Caco-2 (cell line): ENCODE data around the gene EHMT1. TPM values are rescaled to one million over a fixed set of nuclear protein-coding genes. Genes with fewer than 3 reads are reported as not detected.

Experiments
- BruUV-seq: library from RNA; stranded (reverse); fragments of 400-500 nt; replicated peaks from 2 replicates; lab custom pipeline; 2021; lab: Mats Ljungman, UMichigan
- CTCF ChIA-PET: fragments of 300-600 bp; sonication (Branson Sonifier 250); formaldehyde crosslinking; loops from one replicate; lab custom pipeline; 2022; ENCODE audit warnings: antibody characterized with exemption; lab: Charles Lee
- POLR2A ChIA-PET: fragments of 300-600 bp; sonication (Branson Sonifier 250); formaldehyde crosslinking; loops from one replicate; lab custom pipeline; 2022; ENCODE audit warnings: antibody characterized with exemption; lab: Charles Lee
- DNase-seq, 2 experiments: peaks; one replicate each; pipeline versions ENCODE4 v3.0.0 to v3.0.0-alpha.2; 2020 to 2022
- H3K27me3 ChIP-seq: replicated peaks from 2 replicates; pipeline ENCODE4 v1.6.0; 2011; ENCODE audit warnings: low read length; ENCODE audit not compliant: control insufficient read depth, insufficient read depth
- H3K36me3 ChIP-seq: 2 replicates; pipeline ENCODE4 v1.5.1; 2011; ENCODE audit warnings: low read length; ENCODE audit not compliant: control insufficient read depth, insufficient read depth
- H3K4me1 ChIP-seq: fragments of 250-450 bp; sonication (Bioruptor Pico); 2 replicates; pipeline ENCODE4 v1.5.1; 2020; ENCODE audit warnings: mild to moderate bottlenecking
- H3K4me3 ChIP-seq: 2 replicates; pipeline ENCODE4 v1.5.1; 2011; ENCODE audit warnings: low read depth, mild to moderate bottlenecking, control low read depth, low read length
- H3K9me3 ChIP-seq: fragments of 250-450 bp; sonication (Bioruptor Pico); 2 replicates; pipeline ENCODE4 v1.5.1; 2020; ENCODE audit warnings: mild to moderate bottlenecking, moderate library complexity
- H3K27ac Mint-ChIP-seq: one replicate; pipeline ENCODE4 v1.8.0; 2022; ENCODE audit warnings: mixed read lengths; ENCODE audit not compliant: unreplicated experiment
- H3K27me3 Mint-ChIP-seq: one replicate; pipeline ENCODE4 v1.8.0; 2022; ENCODE audit warnings: mixed read lengths; ENCODE audit not compliant: insufficient read depth, unreplicated experiment
- H3K36me3 Mint-ChIP-seq: one replicate; pipeline ENCODE4 v1.8.0; 2022; ENCODE audit warnings: mild to moderate bottlenecking, mixed read lengths; ENCODE audit not compliant: insufficient read depth, unreplicated experiment
- H3K4me1 Mint-ChIP-seq: one replicate; pipeline ENCODE4 v1.8.0; 2022; ENCODE audit warnings: low read depth, mixed read lengths; ENCODE audit not compliant: unreplicated experiment
- H3K4me3 Mint-ChIP-seq: one replicate; pipeline ENCODE4 v1.8.0; 2022; ENCODE audit warnings: mild to moderate bottlenecking, moderate library complexity, mixed read lengths; ENCODE audit not compliant: unreplicated experiment
- H3K9me3 Mint-ChIP-seq: one replicate; pipeline ENCODE4 v1.8.0; 2022; ENCODE audit warnings: mixed read lengths; ENCODE audit not compliant: unreplicated experiment
- intact Hi-C: fragments of 100-400 bp; cut with micrococcal nuclease; formaldehyde crosslinking; loops from one replicate; pipeline ENCODE4 v1.10.0; 2022; ENCODE audit not compliant: unreplicated experiment
- total RNA-seq: library from RNA; stranded (reverse); gene quantifications from 2 replicates; pipeline ENCODE4 v1.2.3, GENCODE V29; 2022
- TF ChIP-seq, protein P1 (sequence below), 2 experiments: fragments of 200-600 bp in 1 of 2; IDR thresholded peaks; 1 replicate in 1 of 2; 2 replicates in 1 of 2; pipeline versions ENCODE4 v1.5.1 to v1.8.0; 2011 to 2022; ENCODE audit warnings: antibody characterized with exemption in 1 of 2, control low read depth in 1 of 2, inconsistent platforms in 1 of 2, low read depth in 1 of 2, low read length in 1 of 2, mild to moderate bottlenecking in 1 of 2, moderate library complexity in 1 of 2; ENCODE audit not compliant: insufficient read depth in 1 of 2, severe bottlenecking in 1 of 2, unreplicated experiment in 1 of 2

The EHMT1 gene
- total RNA-seq, 1 experiment from 2014 or later = 92.9 TPM

DNA sequence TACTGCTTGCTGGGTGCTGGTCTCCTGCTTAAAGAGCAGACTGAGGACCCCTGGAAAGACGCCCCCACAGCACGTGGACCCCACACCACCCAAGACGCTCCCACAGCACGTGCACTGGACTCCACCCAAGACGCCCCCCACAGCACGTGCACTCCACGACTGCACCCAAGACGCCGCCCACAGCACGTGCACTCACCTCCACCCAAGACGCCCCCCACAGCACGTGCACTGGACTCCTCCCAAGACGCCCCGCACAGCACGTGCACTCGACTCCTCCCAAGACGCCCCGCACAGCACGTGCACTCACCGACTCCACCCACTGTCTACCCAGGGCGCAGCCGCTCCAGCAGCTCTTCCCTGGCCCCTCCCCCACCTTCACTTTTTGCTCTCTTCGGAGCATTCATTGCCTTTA is 50.5 kb downstream of the EHMT1 start:
- no peaks in the 10 kb centered on the region for H3K27me3 ChIP-seq
- Mint-ChIP-seq H3K4me1 (peaks cover 23% of the 10 kb centered on the region), H3K27me3 (no peaks in the 10 kb centered on the region), H3K36me3 (peaks cover 30% of the 10 kb centered on the region), H3K9me3 (no peaks in the 10 kb centered on the region), H3K4me3 (no peak overlapping the region), H3K27ac (no peak overlapping the region)
- no peak for DNase-seq
- no peak overlapping the region for H3K4me3 ChIP-seq
- POLR2A ChIA-PET = no interaction called here
- intact Hi-C loops = no loop called here
- TF ChIP-seq, protein P1, sequence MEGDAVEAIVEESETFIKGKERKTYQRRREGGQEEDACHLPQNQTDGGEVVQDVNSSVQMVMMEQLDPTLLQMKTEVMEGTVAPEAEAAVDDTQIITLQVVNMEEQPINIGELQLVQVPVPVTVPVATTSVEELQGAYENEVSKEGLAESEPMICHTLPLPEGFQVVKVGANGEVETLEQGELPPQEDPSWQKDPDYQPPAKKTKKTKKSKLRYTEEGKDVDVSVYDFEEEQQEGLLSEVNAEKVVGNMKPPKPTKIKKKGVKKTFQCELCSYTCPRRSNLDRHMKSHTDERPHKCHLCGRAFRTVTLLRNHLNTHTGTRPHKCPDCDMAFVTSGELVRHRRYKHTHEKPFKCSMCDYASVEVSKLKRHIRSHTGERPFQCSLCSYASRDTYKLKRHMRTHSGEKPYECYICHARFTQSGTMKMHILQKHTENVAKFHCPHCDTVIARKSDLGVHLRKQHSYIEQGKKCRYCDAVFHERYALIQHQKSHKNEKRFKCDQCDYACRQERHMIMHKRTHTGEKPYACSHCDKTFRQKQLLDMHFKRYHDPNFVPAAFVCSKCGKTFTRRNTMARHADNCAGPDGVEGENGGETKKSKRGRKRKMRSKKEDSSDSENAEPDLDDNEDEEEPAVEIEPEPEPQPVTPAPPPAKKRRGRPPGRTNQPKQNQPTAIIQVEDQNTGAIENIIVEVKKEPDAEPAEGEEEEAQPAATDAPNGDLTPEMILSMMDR (IDR thresholded peaks at IDR 0.05; ENCODE audit: insufficient read depth in 1 of 2, low read depth in 1 of 2, low read length in 1 of 2, severe bottlenecking in 1 of 2, unreplicated experiment in 1 of 2) = no peak
- CTCF ChIA-PET = no interaction called here
- H3K9me3 ChIP-seq = no peaks in the 10 kb centered on the region
- H3K36me3 ChIP-seq = 0 out of 2 replicates have a peak, but pooled peaks cover 1% of the 10 kb centered on the region
- BruUV-seq = no TSS peak
- H3K4me1 ChIP-seq = no peaks in the 10 kb centered on the region

DNA sequence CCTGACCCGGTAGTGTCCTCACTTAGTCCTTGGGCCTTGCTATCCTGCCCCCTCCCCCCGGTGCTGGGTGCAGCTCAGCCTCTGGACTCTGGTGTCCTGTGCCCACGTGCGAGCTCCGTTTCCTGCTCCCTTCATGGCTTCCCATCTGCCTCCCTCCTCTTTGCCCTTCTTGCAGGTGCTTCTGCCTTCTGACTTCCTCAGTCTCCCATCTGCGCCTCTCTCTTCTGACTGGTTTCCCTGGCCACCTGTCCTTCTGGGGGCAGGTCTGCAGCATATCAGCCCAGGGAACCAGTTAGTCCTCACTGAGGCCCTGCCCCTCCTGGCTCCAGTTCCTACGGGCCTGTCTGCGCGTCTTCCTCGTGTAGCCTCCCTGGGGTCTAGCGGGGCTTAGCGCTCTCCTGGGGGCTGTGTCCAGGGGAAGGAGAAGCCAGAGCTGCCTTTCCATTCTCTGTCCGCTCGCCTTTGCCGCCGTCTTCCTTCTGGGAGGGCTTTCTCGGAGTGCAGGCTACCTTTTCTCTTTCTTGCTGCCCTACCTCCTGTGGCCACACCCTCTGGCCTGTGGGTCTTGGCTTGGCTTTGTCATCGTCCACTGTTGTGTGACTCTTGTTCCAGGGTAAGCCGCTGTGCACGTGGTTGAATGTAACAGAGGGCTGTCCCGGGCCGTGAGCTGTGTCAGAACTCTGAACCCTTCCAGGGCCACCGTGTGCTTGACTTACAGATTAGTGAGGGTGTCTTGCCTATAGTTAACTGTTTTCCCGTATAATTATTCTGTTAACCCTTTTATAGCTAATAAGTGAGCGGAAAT is 51.8 kb downstream of the EHMT1 start:
- H3K4me1 ChIP-seq = no peaks in the 10 kb centered on the region
- TF ChIP-seq, protein P1 (IDR thresholded peaks at IDR 0.05; ENCODE audit: insufficient read depth in 1 of 2, low read depth in 1 of 2, low read length in 1 of 2, severe bottlenecking in 1 of 2, unreplicated experiment in 1 of 2) = no peak
- BruUV-seq = no TSS peak
- Mint-ChIP-seq H3K4me3 (no peak overlapping the region), H3K9me3 (no peaks in the 10 kb centered on the region), H3K27ac (peak overlapping the region; percentile 46), H3K36me3 (peaks cover 37% of the 10 kb centered on the region), H3K27me3 (no peaks in the 10 kb centered on the region), H3K4me1 (peaks cover 18% of the 10 kb centered on the region)
- H3K4me3 ChIP-seq = no peak overlapping the region
- no peaks in the 10 kb centered on the region for H3K9me3 ChIP-seq
- CTCF ChIA-PET = interaction anchor here (0.8 kb wide), 1 partner anchor 11 kb away, joined by 15 read pairs; no protein-coding TSS in a partner anchor
- H3K36me3 ChIP-seq = 0 out of 2 replicates have a peak, but pooled peaks cover 1% of the 10 kb centered on the region
- no peak for DNase-seq
- intact Hi-C loops = no loop called here
- POLR2A ChIA-PET = interaction anchor here (0.5 kb wide), 1 partner anchor 70 kb away, joined by 3 read pairs; no protein-coding TSS in a partner anchor
- no peaks in the 10 kb centered on the region for H3K27me3 ChIP-seq

DNA sequence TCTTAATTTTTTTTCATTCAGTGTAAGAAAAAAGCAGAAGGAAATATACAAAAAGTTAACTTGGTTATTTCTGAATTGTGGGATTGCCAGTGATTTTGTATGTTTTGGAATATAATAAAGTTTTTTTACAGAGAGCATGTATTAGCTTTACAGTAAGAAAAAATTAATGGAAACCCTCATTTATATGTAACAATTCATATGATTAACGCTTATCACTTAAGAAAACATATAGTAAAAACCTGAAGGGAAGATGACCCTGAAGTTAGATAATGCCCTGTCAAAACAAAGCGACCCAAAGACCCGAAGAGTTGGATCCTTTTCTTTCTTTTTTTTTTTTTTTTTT is 52.4 kb downstream of the EHMT1 start:
- no peak overlapping the region for H3K27ac Mint-ChIP-seq
- DNase-seq = no peak
- Histone ChIP-seq H3K27me3 (no peaks in the 10 kb centered on the region), H3K4me1 (no peaks in the 10 kb centered on the region), H3K36me3 (0 out of 2 replicates have a peak, but pooled peaks cover 1% of the 10 kb centered on the region), H3K9me3 (no peaks in the 10 kb centered on the region), H3K4me3 (no peak overlapping the region)
- CTCF ChIA-PET = interaction anchor here (0.8 kb wide), 1 partner anchor 10 kb away, joined by 15 read pairs; no protein-coding TSS in a partner anchor
- no peak overlapping the region for H3K4me3 Mint-ChIP-seq
- no peaks in the 10 kb centered on the region for H3K9me3 Mint-ChIP-seq
- H3K27me3 Mint-ChIP-seq = no peaks in the 10 kb centered on the region
- intact Hi-C loops = no loop called here
- POLR2A ChIA-PET = interaction anchor here (0.5 kb wide), 1 partner anchor 70 kb away, joined by 3 read pairs; no protein-coding TSS in a partner anchor
- TF ChIP-seq, protein P1 (IDR thresholded peaks at IDR 0.05; ENCODE audit: insufficient read depth in 1 of 2, low read depth in 1 of 2, low read length in 1 of 2, severe bottlenecking in 1 of 2, unreplicated experiment in 1 of 2) = no peak
- peaks cover 37% of the 10 kb centered on the region for H3K36me3 Mint-ChIP-seq
- peaks cover 18% of the 10 kb centered on the region for H3K4me1 Mint-ChIP-seq
- no TSS peak for BruUV-seq
